Measurements from ENCODE around the gene LINC00305.

LINC00305 gene

DNA sequence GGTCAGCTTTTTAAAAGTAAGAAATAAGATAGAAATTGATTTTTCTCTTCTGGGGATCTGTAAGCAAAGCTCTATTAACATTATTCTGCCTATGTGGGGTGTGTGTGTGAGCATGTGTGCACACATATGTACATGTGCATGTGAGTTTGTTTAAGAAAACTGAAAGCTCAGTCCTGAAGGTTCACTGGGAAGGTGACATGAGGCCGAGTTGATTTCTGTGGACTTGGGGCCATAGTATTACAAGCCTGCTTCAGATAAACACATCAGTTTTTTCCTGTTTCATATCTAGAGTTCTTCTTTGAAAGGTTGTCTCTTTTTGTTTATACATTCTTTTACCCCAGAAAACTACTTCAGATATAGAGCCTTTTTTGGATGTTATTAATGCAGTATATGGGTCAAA is 95.6 kb downstream of the LINC00305 start:
- no peak for TF ChIP-seq RAD21 (IDR thresholded peaks at IDR 0.05; ENCODE audit: low read depth)
- no peak for TF ChIP-seq ZBTB7A (IDR thresholded peaks at IDR 0.05; ENCODE audit: low read depth)
- TF ChIP-seq NFIC (IDR thresholded peaks at IDR 0.05): no peak
- TF ChIP-seq TEAD4 (IDR thresholded peaks at IDR 0.05): no peak
- TF ChIP-seq TAF1 (IDR thresholded peaks at IDR 0.05; ENCODE audit: low read depth): no peak
- TF ChIP-seq, protein P1, sequence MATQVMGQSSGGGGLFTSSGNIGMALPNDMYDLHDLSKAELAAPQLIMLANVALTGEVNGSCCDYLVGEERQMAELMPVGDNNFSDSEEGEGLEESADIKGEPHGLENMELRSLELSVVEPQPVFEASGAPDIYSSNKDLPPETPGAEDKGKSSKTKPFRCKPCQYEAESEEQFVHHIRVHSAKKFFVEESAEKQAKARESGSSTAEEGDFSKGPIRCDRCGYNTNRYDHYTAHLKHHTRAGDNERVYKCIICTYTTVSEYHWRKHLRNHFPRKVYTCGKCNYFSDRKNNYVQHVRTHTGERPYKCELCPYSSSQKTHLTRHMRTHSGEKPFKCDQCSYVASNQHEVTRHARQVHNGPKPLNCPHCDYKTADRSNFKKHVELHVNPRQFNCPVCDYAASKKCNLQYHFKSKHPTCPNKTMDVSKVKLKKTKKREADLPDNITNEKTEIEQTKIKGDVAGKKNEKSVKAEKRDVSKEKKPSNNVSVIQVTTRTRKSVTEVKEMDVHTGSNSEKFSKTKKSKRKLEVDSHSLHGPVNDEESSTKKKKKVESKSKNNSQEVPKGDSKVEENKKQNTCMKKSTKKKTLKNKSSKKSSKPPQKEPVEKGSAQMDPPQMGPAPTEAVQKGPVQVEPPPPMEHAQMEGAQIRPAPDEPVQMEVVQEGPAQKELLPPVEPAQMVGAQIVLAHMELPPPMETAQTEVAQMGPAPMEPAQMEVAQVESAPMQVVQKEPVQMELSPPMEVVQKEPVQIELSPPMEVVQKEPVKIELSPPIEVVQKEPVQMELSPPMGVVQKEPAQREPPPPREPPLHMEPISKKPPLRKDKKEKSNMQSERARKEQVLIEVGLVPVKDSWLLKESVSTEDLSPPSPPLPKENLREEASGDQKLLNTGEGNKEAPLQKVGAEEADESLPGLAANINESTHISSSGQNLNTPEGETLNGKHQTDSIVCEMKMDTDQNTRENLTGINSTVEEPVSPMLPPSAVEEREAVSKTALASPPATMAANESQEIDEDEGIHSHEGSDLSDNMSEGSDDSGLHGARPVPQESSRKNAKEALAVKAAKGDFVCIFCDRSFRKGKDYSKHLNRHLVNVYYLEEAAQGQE (IDR thresholded peaks at IDR 0.05; ENCODE audit: low read depth): no peak
- TF ChIP-seq, protein P2, sequence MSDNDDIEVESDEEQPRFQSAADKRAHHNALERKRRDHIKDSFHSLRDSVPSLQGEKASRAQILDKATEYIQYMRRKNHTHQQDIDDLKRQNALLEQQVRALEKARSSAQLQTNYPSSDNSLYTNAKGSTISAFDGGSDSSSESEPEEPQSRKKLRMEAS (IDR thresholded peaks at IDR 0.05): no peak
- no peak for TF ChIP-seq TCF12 (IDR thresholded peaks at IDR 0.05; ENCODE audit: low read depth)
- TF ChIP-seq CREB1 (IDR thresholded peaks at IDR 0.05; ENCODE audit: low read depth): no peak
- TF ChIP-seq EP300 (IDR thresholded peaks at IDR 0.05; ENCODE audit: borderline replicate concordance): no peak
- no peak for TF ChIP-seq YY1 (IDR thresholded peaks at IDR 0.05; ENCODE audit: low read depth)
- no peak for TF ChIP-seq EGR1 (IDR thresholded peaks at IDR 0.05)
- no peak for TF ChIP-seq FOXM1 (IDR thresholded peaks at IDR 0.05; ENCODE audit: borderline replicate concordance, low read depth)
- TF ChIP-seq, protein P3, sequence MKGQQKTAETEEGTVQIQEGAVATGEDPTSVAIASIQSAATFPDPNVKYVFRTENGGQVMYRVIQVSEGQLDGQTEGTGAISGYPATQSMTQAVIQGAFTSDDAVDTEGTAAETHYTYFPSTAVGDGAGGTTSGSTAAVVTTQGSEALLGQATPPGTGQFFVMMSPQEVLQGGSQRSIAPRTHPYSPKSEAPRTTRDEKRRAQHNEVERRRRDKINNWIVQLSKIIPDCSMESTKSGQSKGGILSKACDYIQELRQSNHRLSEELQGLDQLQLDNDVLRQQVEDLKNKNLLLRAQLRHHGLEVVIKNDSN (IDR thresholded peaks at IDR 0.05): no peak
- TF ChIP-seq CEBPB (IDR thresholded peaks at IDR 0.05): no peak

DNA sequence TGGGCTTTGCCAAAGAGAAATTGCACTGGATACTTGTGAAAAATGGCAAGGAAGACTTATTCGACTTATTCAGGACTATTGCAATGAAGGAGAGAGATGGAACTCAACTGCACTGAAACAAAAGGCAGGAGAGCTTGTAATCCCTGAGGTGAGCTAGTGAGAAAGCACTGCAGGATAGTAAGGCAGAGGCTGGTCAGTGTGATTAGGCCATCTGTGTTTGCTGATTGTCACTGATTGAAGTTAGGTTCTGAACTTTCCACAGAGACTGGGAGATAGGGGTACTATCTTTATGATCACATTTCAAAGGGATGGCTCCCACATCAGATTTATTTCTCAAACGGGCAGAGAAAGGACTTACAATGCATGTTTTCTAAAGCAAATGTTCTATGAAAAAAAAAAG is 96.1 kb downstream of the LINC00305 start:
- no peak for TF ChIP-seq TAF1 (IDR thresholded peaks at IDR 0.05; ENCODE audit: low read depth)
- no peak for TF ChIP-seq YY1 (IDR thresholded peaks at IDR 0.05; ENCODE audit: low read depth)
- TF ChIP-seq TEAD4 (IDR thresholded peaks at IDR 0.05): no peak
- TF ChIP-seq TCF12 (IDR thresholded peaks at IDR 0.05; ENCODE audit: low read depth): no peak
- no peak for TF ChIP-seq CEBPB (IDR thresholded peaks at IDR 0.05)
- TF ChIP-seq ZBTB7A (IDR thresholded peaks at IDR 0.05; ENCODE audit: low read depth): no peak
- TF ChIP-seq, protein P1 (IDR thresholded peaks at IDR 0.05; ENCODE audit: low read depth): no peak
- TF ChIP-seq RAD21 (IDR thresholded peaks at IDR 0.05; ENCODE audit: low read depth): no peak
- no peak for TF ChIP-seq CREB1 (IDR thresholded peaks at IDR 0.05; ENCODE audit: low read depth)
- no peak for TF ChIP-seq FOXM1 (IDR thresholded peaks at IDR 0.05; ENCODE audit: borderline replicate concordance, low read depth)

DNA sequence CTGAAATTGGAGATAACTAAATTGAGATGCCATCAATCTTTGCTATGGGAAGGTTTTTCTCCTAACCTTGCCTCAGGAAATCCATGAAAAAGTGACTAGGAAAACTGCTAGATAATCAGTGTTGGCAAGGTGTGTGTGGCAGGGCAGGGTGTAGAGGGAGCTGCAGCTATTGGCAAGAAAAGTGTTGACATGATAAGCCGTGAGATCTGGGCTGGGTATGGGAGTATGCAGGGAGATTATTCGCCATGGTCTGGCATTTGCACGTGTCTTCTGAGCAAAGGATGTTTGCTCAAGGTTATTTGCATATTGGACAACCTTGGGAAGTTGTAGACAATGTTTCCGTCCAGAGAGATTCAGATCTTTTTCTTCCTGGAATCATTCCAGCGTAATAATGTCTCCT is 104.3 kb downstream of the LINC00305 start:
- TF ChIP-seq, protein P2 (IDR thresholded peaks at IDR 0.05): no peak
- TF ChIP-seq, protein P3 (IDR thresholded peaks at IDR 0.05): no peak
- no peak for TF ChIP-seq FOXM1 (IDR thresholded peaks at IDR 0.05; ENCODE audit: borderline replicate concordance, low read depth)

DNA sequence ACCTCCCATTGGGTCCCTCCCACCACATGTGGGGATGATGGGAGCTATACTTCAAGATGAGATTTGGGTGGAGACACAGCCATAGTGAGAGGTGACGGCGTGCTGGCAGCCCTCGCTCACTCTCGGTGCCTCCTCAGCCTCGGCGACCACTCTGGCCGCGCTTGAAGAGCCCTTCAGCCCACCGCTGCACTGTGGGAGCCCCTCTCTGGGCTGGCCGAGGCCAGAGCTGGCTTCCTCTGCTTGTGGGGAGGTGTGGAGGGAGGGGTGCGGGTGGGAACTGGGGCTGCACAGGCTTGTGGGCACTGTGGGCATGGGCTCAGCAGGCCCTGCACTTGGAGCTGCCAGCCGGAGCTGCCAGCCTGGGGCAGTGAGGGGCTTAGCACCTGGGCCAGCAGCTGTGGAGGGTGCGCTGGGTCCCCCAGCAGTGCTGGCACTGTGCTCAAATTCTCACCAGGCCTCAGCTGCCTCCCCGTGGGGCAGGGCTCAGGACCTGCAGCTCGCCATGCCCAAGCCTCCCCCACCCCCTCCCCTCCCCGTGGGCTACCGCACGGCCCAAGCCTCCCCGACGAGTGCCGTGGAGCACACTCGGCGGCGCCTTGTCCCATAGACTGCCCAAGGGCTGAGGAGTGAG is 106.0 kb downstream of the LINC00305 start:
- TF ChIP-seq TCF12 (IDR thresholded peaks at IDR 0.05; ENCODE audit: low read depth): no peak
- no peak for TF ChIP-seq CREB1 (IDR thresholded peaks at IDR 0.05; ENCODE audit: low read depth)
- TF ChIP-seq NFIC (IDR thresholded peaks at IDR 0.05): no peak
- TF ChIP-seq, protein P1 (IDR thresholded peaks at IDR 0.05; ENCODE audit: low read depth): no peak
- TF ChIP-seq, protein P3 (IDR thresholded peaks at IDR 0.05): no peak
- no peak for TF ChIP-seq EGR1 (IDR thresholded peaks at IDR 0.05)
- TF ChIP-seq RAD21 (IDR thresholded peaks at IDR 0.05; ENCODE audit: low read depth): no peak
- no peak for TF ChIP-seq CEBPB (IDR thresholded peaks at IDR 0.05)
- TF ChIP-seq EP300 (IDR thresholded peaks at IDR 0.05; ENCODE audit: borderline replicate concordance): no peak
- TF ChIP-seq, protein P2 (IDR thresholded peaks at IDR 0.05): no peak
- TF ChIP-seq ZBTB7A (IDR thresholded peaks at IDR 0.05; ENCODE audit: low read depth): no peak
